Posterior cingulate gyrus (tissue), 11 donors: ENCODE measurements around the gene FARSB.
"Not testable (repeated sequence)": the region's sequence is repeated elsewhere in the genome, so short reads cannot be mapped to it uniquely, and the experiment has no call there.

Experiments
- DNase-seq, 10 donors: peaks; one replicate each; pipeline versions ENCODE4 v3.0.0 to v3.0.0-alpha.2; 2020 to 2021; ENCODE audit warnings: mixed read lengths in 3 of 10
- intact Hi-C: fragments of 100-400 bp; cut with DNase I; formaldehyde crosslinking; loops from one replicate; pipeline ENCODE4 v1.15.1; 2023

The FARSB gene

DNA sequence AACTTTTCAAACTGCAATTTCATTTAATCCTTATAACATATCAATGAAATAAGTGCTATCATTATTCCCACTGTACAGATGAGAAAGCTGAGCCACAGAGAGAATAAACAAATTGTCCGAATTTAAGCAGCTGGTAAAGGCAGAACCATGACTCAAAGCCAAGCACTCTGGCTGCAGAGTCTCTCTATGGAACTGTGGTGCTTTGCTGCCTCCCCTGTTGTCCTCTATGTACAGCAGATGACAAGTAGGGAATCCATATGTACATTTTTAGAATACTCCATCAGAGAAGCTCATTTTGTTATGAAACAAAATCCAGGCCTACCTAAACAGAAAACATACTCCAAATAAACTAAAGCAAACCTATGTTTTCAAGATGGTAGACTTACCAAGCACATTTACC lies 45.1 kb downstream of the FARSB start:
- intact Hi-C loops, result loop anchor here (2.0 kb wide), 1 partner anchor 292 kb away; no protein-coding TSS in a partner anchor
- DNase-seq, result peak in 1 of 10 donors; percentile 58

GRCh38 chr2:222609381-222609780 lies 46.5 kb downstream of the FARSB start:
- DNase-seq, result no peak
- intact Hi-C loops, result no loop called here

GRCh38 chr2:222608081-222608480 lies 47.8 kb downstream of the FARSB start:
- intact Hi-C loops, result no loop called here
- no peak for DNase-seq

DNA sequence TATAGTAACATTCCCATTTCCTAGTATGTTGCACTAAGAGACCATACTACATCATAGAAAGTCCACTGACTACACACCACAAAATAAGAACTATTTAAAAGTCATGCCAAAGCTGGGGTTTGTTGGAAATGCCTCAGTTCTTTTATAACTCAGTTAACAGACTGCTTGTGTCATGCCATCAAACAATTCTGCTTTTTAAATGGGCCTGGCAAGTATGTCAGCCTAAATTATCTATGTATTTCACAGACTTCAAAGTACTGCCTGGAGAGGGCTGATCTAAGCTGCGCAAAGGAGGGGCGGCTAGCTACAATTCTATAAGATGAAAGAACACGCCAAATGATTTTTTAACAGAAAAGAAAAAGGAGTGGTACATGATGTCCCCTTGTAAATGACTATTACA lies 49.6 kb downstream of the FARSB start:
- intact Hi-C loops, result no loop called here
- DNase-seq, result no peak

DNA sequence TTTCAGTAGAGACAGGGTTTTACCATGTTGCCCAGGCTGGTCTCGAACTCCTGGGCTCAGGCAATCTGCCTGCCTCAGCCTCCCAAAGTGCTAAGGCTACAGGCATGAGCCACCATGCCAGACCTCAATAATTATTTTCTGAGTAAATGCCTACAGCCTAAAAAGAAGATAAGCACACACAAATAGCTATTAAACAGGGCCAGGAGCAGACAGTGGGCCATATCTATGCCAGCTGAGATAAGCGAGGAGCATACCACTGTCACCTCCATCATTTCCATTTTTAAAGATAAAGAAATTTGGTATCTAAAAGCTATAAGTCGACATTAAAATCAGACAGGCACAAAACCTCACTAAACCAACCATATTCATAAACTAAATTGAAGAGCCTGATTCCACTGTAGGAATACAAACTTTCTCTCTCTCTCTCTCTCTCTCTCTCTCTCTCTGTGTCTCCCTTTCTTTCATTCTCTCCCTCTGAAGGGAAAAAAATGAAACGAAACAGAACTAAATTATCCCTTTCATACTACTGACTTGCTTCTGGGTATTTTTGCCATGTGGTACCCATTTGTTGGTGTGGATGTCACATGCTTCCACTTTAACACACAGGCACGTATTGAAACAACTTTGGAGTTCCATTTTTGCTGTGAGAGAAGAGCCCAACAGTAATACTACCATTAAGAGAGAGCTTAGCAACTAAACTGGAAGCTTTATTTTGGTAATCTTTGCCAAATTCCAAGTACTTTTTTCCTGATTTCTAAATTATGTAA lies 51.0 kb downstream of the FARSB start:
- DNase-seq, result no peak
- intact Hi-C loops, result no loop called here

DNA sequence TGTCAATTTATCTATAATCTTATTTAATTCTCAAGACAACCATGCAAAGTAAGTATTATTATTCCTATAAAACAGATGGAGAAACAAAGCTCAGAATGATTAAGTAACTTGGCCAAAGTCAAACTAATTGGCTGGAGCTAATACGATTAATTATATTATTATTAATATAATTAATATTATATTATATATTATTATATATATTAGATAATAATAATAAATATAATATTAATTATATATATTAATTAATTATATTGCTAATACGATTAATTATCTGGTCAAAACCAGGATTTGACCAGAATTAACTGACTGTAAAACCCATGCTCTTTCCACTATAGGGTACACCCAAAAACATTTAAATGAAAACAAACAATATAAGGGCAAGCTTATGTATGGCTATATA lies 52.4 kb downstream of the FARSB start:
- DNase-seq, result no peak
- intact Hi-C loops, result no loop called here

- intact Hi-C loops, result no loop called here
- no peak for DNase-seq
These were observed 57.3 kb downstream of the FARSB start for GRCh38 chr2:222598611-222599010.

DNA sequence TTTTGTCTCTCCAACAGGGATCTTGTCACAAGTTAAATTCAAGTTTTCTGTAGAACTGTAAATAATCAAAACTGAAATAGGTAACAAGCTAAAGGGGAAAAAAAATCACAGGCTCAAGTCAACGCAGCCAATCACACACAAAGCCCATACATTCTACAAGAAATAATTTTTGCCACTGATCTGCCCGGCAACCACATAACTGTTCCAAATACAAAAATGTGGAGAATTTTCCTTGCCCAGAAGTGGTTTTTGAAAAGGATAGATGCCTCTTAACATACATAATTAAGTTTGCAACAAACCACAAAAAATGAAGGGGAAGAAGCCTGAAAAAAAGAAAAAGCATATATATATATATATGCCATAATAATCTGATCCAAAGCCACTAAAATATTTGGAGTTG lies 60.3 kb downstream of the FARSB start:
- no peak for DNase-seq
- intact Hi-C loops, result no loop called here

DNA sequence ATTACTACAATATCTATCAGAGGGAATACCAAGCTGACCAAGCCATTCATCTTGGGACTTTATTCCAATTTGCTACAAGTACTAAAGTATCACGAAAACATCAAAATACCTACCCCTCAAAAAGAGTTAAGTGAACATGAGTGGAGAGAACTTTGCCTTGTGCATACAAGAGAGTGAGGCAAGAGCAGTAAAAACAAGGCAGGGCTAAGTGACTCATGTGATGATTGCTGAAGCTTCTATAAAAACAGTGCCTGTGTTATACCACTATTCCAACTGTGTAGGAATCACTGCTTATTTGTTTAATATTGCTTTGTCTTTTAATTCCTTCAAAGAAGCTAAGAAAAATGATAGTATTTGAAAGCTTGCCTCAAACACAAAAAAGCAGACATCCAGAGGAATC lies 61.2 kb downstream of the FARSB start:
- no peak for DNase-seq
- intact Hi-C loops, result no loop called here

- no peak for DNase-seq
- intact Hi-C loops, result no loop called here
These were observed 63.7 kb downstream of the FARSB start for GRCh38 chr2:222592176-222592575.

DNA sequence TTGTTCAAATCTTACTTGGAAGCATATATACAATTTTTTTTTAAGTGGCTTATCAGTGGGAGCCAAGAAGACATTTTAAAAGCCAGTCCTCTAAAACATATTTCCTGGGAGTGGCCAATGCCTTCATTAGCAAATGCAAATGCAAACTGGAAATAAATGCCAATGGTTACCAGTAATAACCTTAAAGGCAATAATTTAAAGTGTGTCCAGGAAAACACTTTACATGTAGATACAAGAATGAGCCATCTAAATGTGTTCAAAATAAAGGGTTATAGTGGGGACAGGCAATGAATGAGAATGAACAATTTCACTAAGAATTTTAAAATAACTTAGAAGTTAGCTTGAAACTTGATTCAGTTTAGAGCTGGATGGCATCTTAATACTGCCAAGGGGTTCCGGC lies 64.2 kb downstream of the FARSB start:
- DNase-seq, result no peak
- intact Hi-C loops, result no loop called here

DNA sequence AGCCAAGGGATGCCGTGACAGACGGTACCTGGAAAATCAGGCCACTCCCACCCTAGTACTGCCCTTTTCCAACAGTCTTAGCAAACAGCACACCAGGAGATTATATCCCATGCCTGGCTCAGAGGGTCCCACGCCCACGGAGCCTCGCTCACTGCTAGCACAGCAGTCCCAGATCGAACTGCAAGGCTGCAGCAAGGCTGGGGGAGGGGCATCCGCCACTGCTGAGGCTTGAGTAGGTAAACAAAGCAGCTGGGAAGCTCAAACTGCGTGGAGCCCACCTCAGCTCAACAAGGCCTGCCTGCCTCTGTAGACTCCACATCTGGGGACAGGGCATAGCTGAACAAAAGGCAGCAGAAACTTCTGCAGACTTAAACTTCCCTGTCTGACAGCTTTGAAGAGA lies 71.3 kb downstream of the FARSB start:
- intact Hi-C loops, DNase-seq: not testable (repeated sequence)

DNA sequence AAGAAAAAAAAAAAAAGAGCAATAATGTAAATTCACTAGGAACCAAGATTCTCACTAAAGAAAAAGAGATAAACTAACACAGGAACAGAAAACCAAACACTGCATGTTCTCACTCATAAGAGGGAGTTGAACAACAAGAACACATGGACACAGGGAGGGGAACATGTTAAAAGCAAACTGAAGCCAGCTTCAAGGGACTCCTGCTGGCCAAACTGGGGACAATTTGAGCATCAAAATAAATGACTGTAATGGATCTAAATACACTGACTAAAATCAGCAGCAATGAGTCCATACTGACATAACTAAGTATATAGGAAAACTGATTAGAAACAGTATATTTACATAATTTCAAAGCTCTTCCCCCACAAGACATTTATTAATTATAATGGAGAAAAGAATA lies 73.0 kb downstream of the FARSB start:
- intact Hi-C loops, result no loop called here
- no peak for DNase-seq

GRCh38 chr2:222577341-222577740 lies 78.6 kb downstream of the FARSB start:
- DNase-seq, result no peak
- intact Hi-C loops, result no loop called here

DNA sequence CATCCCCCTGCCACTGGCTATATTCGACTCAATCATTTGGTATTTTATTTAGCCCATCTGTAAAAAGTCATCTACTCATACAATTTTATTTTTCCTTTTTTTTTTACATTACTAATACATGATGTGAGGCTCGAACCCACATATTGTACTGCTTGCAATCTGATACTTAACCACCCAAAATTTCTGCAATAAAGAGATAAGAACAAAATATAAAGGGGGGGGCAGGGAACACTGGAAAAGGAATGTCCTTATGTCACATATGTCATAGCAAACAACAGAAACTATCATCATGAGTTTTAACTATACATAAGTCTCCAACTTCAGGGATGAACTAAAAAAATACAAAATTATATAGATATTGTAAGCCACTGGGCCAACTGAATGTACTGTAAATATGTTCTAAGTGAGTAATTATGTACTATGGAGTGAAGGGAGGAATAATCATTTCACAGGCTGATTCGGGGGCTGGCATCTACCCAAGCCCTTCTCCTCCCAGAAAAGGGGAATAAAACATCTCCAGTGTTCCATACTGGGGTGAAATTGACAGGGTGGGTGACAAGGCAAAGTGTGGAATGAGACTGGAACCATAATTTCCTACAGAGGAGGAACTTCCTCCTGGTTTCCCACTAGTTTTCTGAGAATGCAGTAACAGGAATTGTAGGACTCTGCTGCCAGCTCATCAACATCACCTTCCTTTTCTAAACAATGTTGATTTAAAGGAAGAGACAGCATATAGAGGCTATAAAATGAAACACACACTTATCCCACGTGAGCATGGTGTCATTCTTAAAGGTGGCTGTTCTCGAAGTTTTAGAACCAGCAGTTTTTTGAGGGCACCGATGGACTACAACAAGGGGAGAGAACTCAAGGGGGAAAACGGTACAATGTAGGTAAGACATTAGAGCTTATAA lies 79.5 kb downstream of the FARSB start:
- intact Hi-C loops, result no loop called here
- DNase-seq, result no peak

DNA sequence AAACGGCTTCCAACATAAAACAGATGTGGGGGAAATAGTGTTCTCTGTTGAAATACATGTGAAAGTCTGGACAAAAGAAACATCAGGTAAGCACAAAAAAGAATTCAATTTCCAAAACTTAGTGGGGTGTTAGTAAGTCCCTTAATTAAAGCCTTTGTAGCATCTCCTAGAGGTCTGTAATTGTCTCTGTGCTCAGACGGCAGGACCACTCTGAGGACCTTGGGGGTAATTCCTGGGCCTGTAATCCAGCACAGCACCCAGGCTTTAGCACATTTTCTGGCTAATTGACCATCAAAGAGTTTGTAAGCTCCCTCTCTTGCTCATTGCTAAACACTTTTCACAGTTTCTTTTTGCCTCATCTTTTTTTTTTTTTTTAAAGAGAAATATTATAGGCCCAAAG lies 80.3 kb downstream of the FARSB start:
- intact Hi-C loops, result no loop called here
- no peak for DNase-seq

DNA sequence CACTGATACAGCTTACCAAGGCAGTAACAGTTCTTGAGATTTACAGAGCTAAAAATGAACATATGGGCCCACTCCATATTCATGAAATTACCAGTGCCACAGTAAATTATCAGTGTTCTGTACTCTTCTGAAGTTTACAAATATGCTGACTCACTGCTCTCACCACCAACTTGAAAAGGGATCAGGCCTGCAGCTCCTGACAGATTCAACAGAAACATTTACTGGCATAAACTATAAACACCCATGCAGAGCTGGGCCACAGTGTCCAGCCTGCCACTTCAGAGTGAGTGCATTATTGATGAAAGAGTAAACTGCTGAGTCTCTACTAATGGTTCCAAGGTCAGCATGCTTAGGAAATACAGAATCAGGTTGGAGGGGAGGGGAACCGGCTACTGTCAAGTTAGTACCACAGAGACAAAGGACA lies 83.1 kb downstream of the FARSB start:
- no peak for DNase-seq
- intact Hi-C loops, result no loop called here

DNA sequence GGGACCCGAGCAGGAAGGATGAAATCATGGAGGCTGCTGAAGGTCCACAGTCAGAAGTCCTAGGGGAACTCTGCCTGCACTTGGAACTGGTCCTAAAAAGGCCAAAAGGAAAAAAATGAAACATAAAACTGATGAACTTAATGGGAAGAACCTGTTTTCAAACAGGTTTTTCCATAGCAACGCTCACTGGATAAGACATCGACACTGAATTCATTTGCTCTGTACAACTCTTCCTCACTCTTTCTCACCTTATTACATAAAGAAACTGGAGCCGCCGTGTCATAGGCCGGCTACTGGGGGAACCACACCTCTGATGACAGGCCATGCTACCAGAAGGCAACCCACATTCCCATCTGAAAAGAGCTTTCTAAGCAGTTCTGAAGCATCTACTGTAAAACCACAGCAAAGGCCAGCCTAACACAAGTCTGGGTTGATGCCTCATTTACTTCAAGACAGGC lies 83.6 kb downstream of the FARSB start:
- no peak for DNase-seq
- intact Hi-C loops, result no loop called here

GRCh38 chr2:222569826-222570225 lies 86.1 kb downstream of the FARSB start:
- no peak for DNase-seq
- intact Hi-C loops, result no loop called here

DNA sequence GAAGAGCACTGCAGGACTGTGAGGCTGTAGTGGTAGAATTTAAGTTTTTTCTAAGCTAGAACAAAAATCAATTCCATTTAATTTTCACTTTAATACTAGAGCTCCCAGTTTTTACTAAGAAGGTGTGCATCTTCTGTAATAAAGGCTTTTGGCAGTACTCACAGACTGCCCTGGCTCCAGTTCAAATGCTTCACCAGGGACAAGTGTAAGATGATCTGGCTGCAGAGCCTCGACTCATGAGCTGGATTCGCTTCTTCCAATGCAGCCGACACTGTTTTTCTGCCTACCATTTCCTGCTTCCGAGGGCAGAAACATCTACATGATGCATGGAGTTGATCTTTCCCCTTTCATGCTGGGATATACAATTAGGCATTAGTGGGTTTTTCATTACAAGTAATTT lies 87.0 kb downstream of the FARSB start:
- no peak for DNase-seq
- intact Hi-C loops, result no loop called here

- intact Hi-C loops, result no loop called here
- DNase-seq, result no peak
These were observed 89.7 kb downstream of the FARSB start for GRCh38 chr2:222566229-222566628.

DNA sequence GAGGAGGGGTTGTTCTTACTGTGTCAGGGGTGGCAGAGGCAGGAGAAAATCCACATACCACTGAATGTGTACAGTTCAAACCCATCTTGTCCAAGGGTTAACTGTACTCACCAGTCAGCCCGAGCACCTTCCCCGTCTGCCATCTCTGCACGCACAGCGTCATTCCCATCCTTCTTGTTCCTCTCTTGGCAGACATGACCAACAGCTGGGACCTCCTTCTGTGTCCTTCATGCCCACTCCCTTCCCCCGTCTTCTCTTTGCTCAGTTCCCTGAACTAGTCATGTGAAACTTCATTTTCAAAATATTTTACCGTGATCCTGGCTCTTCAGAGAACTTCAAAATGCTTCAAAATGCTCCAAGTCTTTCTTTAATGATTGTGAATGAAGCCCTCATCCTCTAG lies 92.0 kb downstream of the FARSB start:
- no peak for DNase-seq
- intact Hi-C loops, result loop anchor here (5.0 kb wide), 2 partner anchors 247 to 507 kb away; no protein-coding TSS in a partner anchor
